ENCODE measurements around the gene B4GALT1. TPM values are rescaled to one million over a fixed set of nuclear protein-coding genes. Genes with fewer than 3 reads are reported as not detected.

Gene B4GALT1
- total and polyA plus RNA-seq, 8 donors, result 6.4 to 125 (median 24.9) TPM

- no peak for TF ChIP-seq POLR2A (IDR thresholded peaks at IDR 0.05)
- TF ChIP-seq EP300 (IDR thresholded peaks at IDR 0.05), result no peak
- TF ChIP-seq, protein P1, sequence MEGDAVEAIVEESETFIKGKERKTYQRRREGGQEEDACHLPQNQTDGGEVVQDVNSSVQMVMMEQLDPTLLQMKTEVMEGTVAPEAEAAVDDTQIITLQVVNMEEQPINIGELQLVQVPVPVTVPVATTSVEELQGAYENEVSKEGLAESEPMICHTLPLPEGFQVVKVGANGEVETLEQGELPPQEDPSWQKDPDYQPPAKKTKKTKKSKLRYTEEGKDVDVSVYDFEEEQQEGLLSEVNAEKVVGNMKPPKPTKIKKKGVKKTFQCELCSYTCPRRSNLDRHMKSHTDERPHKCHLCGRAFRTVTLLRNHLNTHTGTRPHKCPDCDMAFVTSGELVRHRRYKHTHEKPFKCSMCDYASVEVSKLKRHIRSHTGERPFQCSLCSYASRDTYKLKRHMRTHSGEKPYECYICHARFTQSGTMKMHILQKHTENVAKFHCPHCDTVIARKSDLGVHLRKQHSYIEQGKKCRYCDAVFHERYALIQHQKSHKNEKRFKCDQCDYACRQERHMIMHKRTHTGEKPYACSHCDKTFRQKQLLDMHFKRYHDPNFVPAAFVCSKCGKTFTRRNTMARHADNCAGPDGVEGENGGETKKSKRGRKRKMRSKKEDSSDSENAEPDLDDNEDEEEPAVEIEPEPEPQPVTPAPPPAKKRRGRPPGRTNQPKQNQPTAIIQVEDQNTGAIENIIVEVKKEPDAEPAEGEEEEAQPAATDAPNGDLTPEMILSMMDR (IDR thresholded peaks at IDR 0.05), result no peak
- no peak for TF ChIP-seq POLR2AphosphoS5 (IDR thresholded peaks at IDR 0.05)
- H3K36me3 ChIP-seq, result no peaks in the 10 kb centered on the region
- no peak overlapping the region for H3K27ac ChIP-seq
- H3K27me3 ChIP-seq, result no peaks in the 10 kb centered on the region
- WGBS, 5 donors, result 85 to 92% (median 87%) methylated on average over 4 of the region's 4 CpGs
- no peak for DNase-seq
- intact Hi-C loops (cut with DNase I; ENCODE audit: low total_unique reads), result no loop called here
- H3K4me1 ChIP-seq, result peaks cover 27 to 51% (median 29%) of the 10 kb centered on the region in 4 donors
- no peaks in the 10 kb centered on the region for H3K9me3 ChIP-seq
- no peak overlapping the region for H3K4me3 ChIP-seq
Measured at GRCh38 chr9:33190021-33190705, 23.0 kb upstream of the B4GALT1 start.

DNA sequence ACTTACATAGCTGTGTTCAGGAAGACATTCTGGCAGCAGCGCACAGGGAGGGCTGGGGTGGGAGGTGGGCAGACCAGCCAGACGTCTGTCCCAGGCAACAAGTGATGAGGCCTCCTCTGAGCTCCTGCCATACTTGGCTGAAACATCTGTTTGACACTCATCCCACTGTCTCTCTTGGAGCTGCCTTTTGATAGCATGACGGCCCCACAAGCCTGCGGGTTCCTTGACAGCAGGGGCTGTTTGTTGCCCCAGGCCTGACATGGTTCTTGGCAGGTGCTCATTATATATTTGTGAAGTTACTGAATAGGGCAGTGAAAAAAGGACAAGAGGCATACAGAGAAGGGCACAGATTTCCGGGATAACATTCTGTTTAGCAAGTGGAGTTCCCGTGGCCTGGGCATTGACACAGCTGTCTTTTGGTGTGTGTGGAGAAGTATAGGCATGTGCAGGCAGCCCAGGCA lies 22.2 kb upstream of the B4GALT1 start:
- peak in 1 of 2 donors; percentile 18 for DNase-seq
- no peaks in the 10 kb centered on the region for H3K36me3 ChIP-seq
- no peaks in the 10 kb centered on the region for H3K9me3 ChIP-seq
- WGBS, 5 donors, result 71 to 88% (median 74%) methylated on average over 6 of the region's 6 CpGs
- no peak overlapping the region for H3K4me3 ChIP-seq
- no peak overlapping the region for H3K27ac ChIP-seq
- TF ChIP-seq EP300 (IDR thresholded peaks at IDR 0.05), result no peak
- TF ChIP-seq, protein P1 (IDR thresholded peaks at IDR 0.05), result no peak
- no peak for TF ChIP-seq POLR2A (IDR thresholded peaks at IDR 0.05)
- no peak for TF ChIP-seq POLR2AphosphoS5 (IDR thresholded peaks at IDR 0.05)
- intact Hi-C loops (cut with DNase I; ENCODE audit: low total_unique reads), result no loop called here
- peaks cover 30 to 58% (median 37%) of the 10 kb centered on the region in 4 donors for H3K4me1 ChIP-seq
- H3K27me3 ChIP-seq, result no peaks in the 10 kb centered on the region

DNA sequence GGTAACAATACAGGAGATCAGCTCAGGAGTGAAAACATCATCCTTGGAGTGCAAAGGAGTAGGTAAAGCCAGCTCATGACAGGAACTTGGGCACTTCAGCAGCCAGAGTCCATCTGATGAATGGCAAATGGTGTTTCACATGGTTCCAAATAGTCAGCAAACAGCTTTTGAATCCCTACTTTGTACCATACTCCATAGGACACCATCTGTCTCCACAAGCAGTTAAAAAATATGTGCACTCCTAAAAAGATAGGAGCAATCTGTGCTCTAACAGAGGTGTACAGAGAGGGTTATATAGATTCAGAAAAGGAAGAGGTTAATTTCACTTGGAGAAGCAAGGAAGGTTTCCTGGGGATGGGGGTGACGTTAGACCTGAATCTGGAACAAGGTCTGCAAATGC lies 21.6 kb upstream of the B4GALT1 start:
- Histone ChIP-seq H3K9me3 (no peaks in the 10 kb centered on the region), H3K4me1 (peaks cover 30 to 58% (median 39%) of the 10 kb centered on the region in 4 donors), H3K36me3 (no peaks in the 10 kb centered on the region), H3K27ac (no peak overlapping the region), H3K27me3 (no peaks in the 10 kb centered on the region), H3K4me3 (no peak overlapping the region)
- no peak for DNase-seq
- WGBS, 5 donors, result 73 to 90% (median 85%) methylated on average over 1 of the region's 1 CpG
- intact Hi-C loops (cut with DNase I; ENCODE audit: low total_unique reads), result no loop called here
- TF ChIP-seq EP300 (IDR thresholded peaks at IDR 0.05), result no peak
- no peak for TF ChIP-seq POLR2AphosphoS5 (IDR thresholded peaks at IDR 0.05)
- no peak for TF ChIP-seq POLR2A (IDR thresholded peaks at IDR 0.05)
- TF ChIP-seq, protein P1 (IDR thresholded peaks at IDR 0.05), result no peak

GRCh38 chr9:33187519-33188218 lies 20.5 kb upstream of the B4GALT1 start:
- TF ChIP-seq, protein P1 (IDR thresholded peaks at IDR 0.05), result no peak
- TF ChIP-seq EP300 (IDR thresholded peaks at IDR 0.05) (no peak), POLR2AphosphoS5 (IDR thresholded peaks at IDR 0.05) (no peak), POLR2A (IDR thresholded peaks at IDR 0.05) (no peak)
- peak in 1 of 2 donors; percentile 84 for DNase-seq
- WGBS, 5 donors, result 32 to 45% (median 40%) methylated on average over 7 of the region's 7 CpGs
- Histone ChIP-seq H3K36me3 (no peaks in the 10 kb centered on the region), H3K4me1 (peaks cover 30 to 57% (median 39%) of the 10 kb centered on the region in 4 donors), H3K27me3 (no peaks in the 10 kb centered on the region), H3K27ac (peak overlapping the region in 3 of 5 donors; percentile 65 to 86 (median 83)), H3K4me3 (no peak overlapping the region), H3K9me3 (no peaks in the 10 kb centered on the region)
- intact Hi-C loops (cut with DNase I; ENCODE audit: low total_unique reads), result no loop called here
